Fibroblast of lung (primary cell): ENCODE results near the gene SULT1C3. TPM values are rescaled to one million over a fixed set of nuclear protein-coding genes. Genes with fewer than 3 reads are reported as not detected.

Experiments
- DNase-seq, 2 donors: peaks; one replicate each; pipeline versions ENCODE4 v3.0.0 to v3.0.0-alpha.2; 2010; ENCODE audit warnings: low read depth in 2 of 2
- H2AFZ ChIP-seq: 2 replicates; pipeline ENCODE4 v1.5.1; 2012; ENCODE audit warnings: low read length, control low read depth, inconsistent platforms
- H3K27ac ChIP-seq: 2 replicates; pipeline ENCODE4 v1.5.1; 2011; ENCODE audit warnings: low read length, control low read depth; ENCODE audit not compliant: insufficient read depth
- H3K27me3 ChIP-seq: 2 replicates; pipeline ENCODE4 v1.5.1; 2011; ENCODE audit warnings: mild to moderate bottlenecking, low read length; ENCODE audit not compliant: control insufficient read depth, insufficient read depth
- H3K36me3 ChIP-seq: 2 replicates; pipeline ENCODE4 v1.5.1; 2011; ENCODE audit warnings: low read length; ENCODE audit not compliant: control insufficient read depth, insufficient read depth
- H3K4me1 ChIP-seq: 2 replicates; pipeline ENCODE4 v1.5.1; 2011; ENCODE audit warnings: low read length; ENCODE audit not compliant: control insufficient read depth, insufficient read depth; ENCODE audit errors: extremely low read depth
- H3K4me2 ChIP-seq: 2 replicates; pipeline ENCODE4 v1.5.1; 2011; ENCODE audit warnings: low read length, control low read depth; ENCODE audit not compliant: insufficient read depth; ENCODE audit errors: extremely low read depth
- H3K4me3 ChIP-seq, 4 experiments: fragments of 200-600 bp in 1 of 4; sonication (generic) in 1 of 4; replicated peaks in 1 of 4; 2 replicates each; pipeline ENCODE4 v1.5.1; 2011 to 2016; ENCODE audit warnings: low read length in 4 of 4, low read depth in 3 of 4, mild to moderate bottlenecking in 3 of 4, control low read depth in 2 of 4, inconsistent platforms in 1 of 4, mixed read lengths in 1 of 4; ENCODE audit not compliant: insufficient read depth in 1 of 4; ENCODE audit errors: control extremely low read depth in 1 of 4
- H3K79me2 ChIP-seq: 2 replicates; pipeline ENCODE4 v1.5.1; 2012; ENCODE audit warnings: mild to moderate bottlenecking, low read length, inconsistent platforms; ENCODE audit not compliant: control insufficient read depth, insufficient read depth
- H3K9ac ChIP-seq: 2 replicates; pipeline ENCODE4 v1.5.1; 2011; ENCODE audit warnings: mild to moderate bottlenecking, low read length, control low read depth; ENCODE audit not compliant: insufficient read depth
- H3K9me3 ChIP-seq: 2 replicates; pipeline ENCODE4 v1.5.1; 2012; ENCODE audit warnings: low read depth, low read length; ENCODE audit not compliant: control insufficient read depth, insufficient read depth
- H4K20me1 ChIP-seq: 2 replicates; pipeline ENCODE4 v1.5.1; 2011; ENCODE audit warnings: low read length; ENCODE audit not compliant: control insufficient read depth, insufficient read depth; ENCODE audit errors: extremely low read depth
- CTCF ChIP-seq, 2 donors: IDR thresholded peaks in 1 of 2; conservative IDR thresholded peaks in 1 of 2; 1 replicate in 1 of 2; 2 replicates in 1 of 2; pipeline ENCODE4 v1.5.1; 2011 to 2012; ENCODE audit warnings: low read length in 2 of 2, control low read depth in 1 of 2, inconsistent platforms in 1 of 2, low read depth in 1 of 2, mild to moderate bottlenecking in 1 of 2
- EZH2 ChIP-seq: IDR thresholded peaks from 2 replicates; pipeline ENCODE4 v1.5.1; 2012; ENCODE audit warnings: low read length, control low read depth, mild to moderate bottlenecking; ENCODE audit errors: missing control alignments
- polyA plus RNA-seq, 2 donors: library from polyadenylated mRNA; depleted of rRNA in 1 of 2; stranded (reverse) in 1 of 2; unstranded in 1 of 2; fragments of >200 nt; gene quantifications; 2 replicates each; pipeline ENCODE4 v1.2.1, GENCODE V29; 2011 to 2012; ENCODE audit warnings: missing spikeins in 1 of 2
- total RNA-seq: library from RNA; depleted of rRNA; stranded (reverse); fragments of >200 nt; gene quantifications from 2 replicates; pipeline ENCODE4 v1.2.1, GENCODE V29; 2014

SULT1C3 gene
- total and polyA plus RNA-seq, 2 donors (not counting 1 experiment from before 2014, with no cell fraction given): not detected

- Histone ChIP-seq H3K4me1 (no peaks in the 10 kb centered on the region), H3K36me3 (no peaks in the 10 kb centered on the region), H3K9ac (no peak overlapping the region), H3K79me2 (no peaks in the 10 kb centered on the region), H3K4me3 (no peak overlapping the region), H4K20me1 (no peaks in the 10 kb centered on the region), H3K27me3 (no peaks in the 10 kb centered on the region), H3K4me2 (no peak overlapping the region), H3K27ac (no peak overlapping the region), H2AFZ (no peak overlapping the region), H3K9me3 (no peaks in the 10 kb centered on the region)
- DNase-seq: no peak
- no peak for TF ChIP-seq CTCF (conservative IDR thresholded peaks at IDR 0.05 in 1 of 2, IDR thresholded peaks at IDR 0.05 in 1 of 2; ENCODE audit: low read depth in 1 of 2, low read length in 2 of 2)
- no peak for TF ChIP-seq EZH2
Observed at GRCh38 chr2:108222261-108222660, 17.5 kb upstream of the SULT1C3 start.

- Histone ChIP-seq H4K20me1 (no peaks in the 10 kb centered on the region), H3K4me1 (no peaks in the 10 kb centered on the region)
- TF ChIP-seq CTCF (conservative IDR thresholded peaks at IDR 0.05 in 1 of 2, IDR thresholded peaks at IDR 0.05 in 1 of 2; ENCODE audit: low read depth in 1 of 2, low read length in 2 of 2) (no peak), EZH2 (no peak)
Observed at GRCh38 chr2:108223573-108223972, 16.2 kb upstream of the SULT1C3 start.

GRCh38 chr2:108224022-108224421 lies 15.7 kb upstream of the SULT1C3 start:
- Histone ChIP-seq H3K4me1 (no peaks in the 10 kb centered on the region), H4K20me1 (no peaks in the 10 kb centered on the region), H3K79me2 (no peaks in the 10 kb centered on the region), H3K27me3 (no peaks in the 10 kb centered on the region), H3K9ac (no peak overlapping the region), H3K9me3 (no peaks in the 10 kb centered on the region), H3K36me3 (no peaks in the 10 kb centered on the region), H3K4me3 (no peak overlapping the region), H2AFZ (no peak overlapping the region), H3K27ac (no peak overlapping the region), H3K4me2 (no peak overlapping the region)
- DNase-seq: no peak
- TF ChIP-seq EZH2: no peak
- TF ChIP-seq CTCF (conservative IDR thresholded peaks at IDR 0.05 in 1 of 2, IDR thresholded peaks at IDR 0.05 in 1 of 2; ENCODE audit: low read depth in 1 of 2, low read length in 2 of 2): no peak

More at GRCh38 chr2:108223573-108223972, 16.2 kb upstream of the SULT1C3 start:
- Histone ChIP-seq H3K79me2 (no peaks in the 10 kb centered on the region), H3K4me3 (no peak overlapping the region), H3K36me3 (no peaks in the 10 kb centered on the region), H3K27ac (no peak overlapping the region), H3K9me3 (no peaks in the 10 kb centered on the region), H3K27me3 (no peaks in the 10 kb centered on the region), H3K4me2 (no peak overlapping the region), H2AFZ (no peak overlapping the region), H3K9ac (no peak overlapping the region)
- no peak for DNase-seq
